OCI-LY1 (cell line): ENCODE results near the gene PEX26.
"Not testable (repeated sequence)": the region's sequence is repeated elsewhere in the genome, so short reads cannot be mapped to it uniquely, and the experiment has no call there.

Source experiments
- H2AFZ ChIP-seq: fragments of 200-600 bp; sonication (generic), shearing (Covaris generic); 2 replicates; pipeline ENCODE4 v1.6.0; 2014; ENCODE audit warnings: antibody characterized with exemption, mild to moderate bottlenecking, low read length
- H3F3A ChIP-seq: fragments of 200-600 bp; sonication (generic), shearing (Covaris generic); 2 replicates; pipeline ENCODE4 v1.6.0; 2014; ENCODE audit warnings: mild to moderate bottlenecking, antibody characterized with exemption, low read length, moderate library complexity; ENCODE audit not compliant: insufficient read depth
- H3K27ac ChIP-seq: fragments of 200-600 bp; sonication (generic); 2 replicates; pipeline ENCODE4 v1.5.1; 2014; ENCODE audit warnings: low read length, mixed run types, mild to moderate bottlenecking, low read depth; ENCODE audit not compliant: poor library complexity, severe bottlenecking
- H3K27me3 ChIP-seq: fragments of 200-600 bp; sonication (generic); 2 replicates; pipeline ENCODE4 v1.6.0; 2014; ENCODE audit warnings: antibody characterized with exemption, mild to moderate bottlenecking, low read length, moderate library complexity; ENCODE audit not compliant: insufficient read depth
- H3K36me3 ChIP-seq: fragments of 200-600 bp; sonication (generic); 2 replicates; pipeline ENCODE4 v1.6.1; 2014; ENCODE audit warnings: mild to moderate bottlenecking, antibody characterized with exemption, low read length, moderate library complexity, mixed read lengths; ENCODE audit not compliant: insufficient read depth
- H3K4me1 ChIP-seq: fragments of 200-600 bp; sonication (generic); 2 replicates; pipeline ENCODE4 v1.5.1; 2014; ENCODE audit warnings: mild to moderate bottlenecking, low read length, moderate library complexity; ENCODE audit not compliant: insufficient read depth, severe bottlenecking
- H3K4me2 ChIP-seq: fragments of 200-600 bp; sonication (generic), shearing (Covaris generic); 2 replicates; pipeline ENCODE4 v1.6.1; 2014; ENCODE audit warnings: low read length
- H3K4me3 ChIP-seq: fragments of 200-600 bp; sonication (generic); 2 replicates; pipeline ENCODE4 v1.5.1; 2014; ENCODE audit warnings: low read length, low read depth, mild to moderate bottlenecking, mixed read lengths; ENCODE audit not compliant: poor library complexity, severe bottlenecking
- H3K79me2 ChIP-seq: fragments of 200-600 bp; shearing (Covaris generic); 2 replicates; pipeline ENCODE4 v1.6.1; 2016; ENCODE audit warnings: mixed run types, low read length, mixed read lengths; ENCODE audit not compliant: insufficient read depth
- H3K9ac ChIP-seq: fragments of 200-600 bp; sonication (generic), shearing (Covaris generic); 2 replicates; pipeline ENCODE4 v1.6.1; 2014; ENCODE audit warnings: mild to moderate bottlenecking, low read length, mixed read lengths
- H3K9me2 ChIP-seq: fragments of 200-600 bp; sonication (generic), shearing (Covaris generic); 2 replicates; pipeline ENCODE4 v1.6.1; 2014; ENCODE audit warnings: low read depth, mild to moderate bottlenecking, low read length, mixed read lengths
- H3K9me3 ChIP-seq: fragments of 200-600 bp; shearing (Covaris generic); 2 replicates; pipeline ENCODE4 v1.6.1; 2014; ENCODE audit warnings: low read length, mixed read lengths
- H4K20me1 ChIP-seq: fragments of 200-600 bp; sonication (generic), shearing (Covaris generic); 2 replicates; pipeline ENCODE4 v1.6.0; 2016; ENCODE audit warnings: mild to moderate bottlenecking, low read length; ENCODE audit not compliant: insufficient read depth
- EZH2 ChIP-seq: fragments of 200-600 bp; sonication (generic), shearing (Covaris generic); IDR thresholded peaks from 2 replicates; pipeline ENCODE4 v1.8.0; 2017; ENCODE audit warnings: borderline replicate concordance, mixed run types, mild to moderate bottlenecking, antibody characterized with exemption, low read length, moderate library complexity, mixed read lengths
- TF ChIP-seq, protein P1 (sequence below): fragments of 200-600 bp; sonication (generic), shearing (Covaris generic); IDR thresholded peaks from 2 replicates; pipeline ENCODE4 v1.5.1; 2017; ENCODE audit warnings: mild to moderate bottlenecking, antibody characterized with exemption, low read length, moderate library complexity, mixed read lengths

Gene PEX26

DNA sequence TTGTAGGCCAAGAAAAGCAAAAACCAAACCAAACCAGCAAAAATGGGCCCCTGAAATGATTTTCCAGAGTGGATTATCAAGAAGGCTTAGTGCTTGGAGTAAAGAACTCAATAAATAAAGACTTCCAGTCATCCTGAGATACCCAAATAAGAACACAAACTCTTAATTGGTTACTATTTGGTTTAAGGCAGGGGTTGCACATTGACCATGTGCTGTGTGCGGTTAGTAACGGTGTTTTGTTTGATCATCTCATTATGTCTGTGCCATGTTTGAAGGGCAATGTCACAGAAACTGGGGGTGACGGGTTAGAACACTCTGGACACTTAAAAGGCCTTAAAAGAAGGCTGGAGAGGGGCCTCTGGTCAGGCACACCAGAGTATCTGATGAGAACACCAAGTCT lies 43.7 kb upstream of the PEX26 start:
- no peaks in the 10 kb centered on the region for H3K9me2 ChIP-seq
- H3K36me3 ChIP-seq: no peaks in the 10 kb centered on the region
- TF ChIP-seq, protein P1, sequence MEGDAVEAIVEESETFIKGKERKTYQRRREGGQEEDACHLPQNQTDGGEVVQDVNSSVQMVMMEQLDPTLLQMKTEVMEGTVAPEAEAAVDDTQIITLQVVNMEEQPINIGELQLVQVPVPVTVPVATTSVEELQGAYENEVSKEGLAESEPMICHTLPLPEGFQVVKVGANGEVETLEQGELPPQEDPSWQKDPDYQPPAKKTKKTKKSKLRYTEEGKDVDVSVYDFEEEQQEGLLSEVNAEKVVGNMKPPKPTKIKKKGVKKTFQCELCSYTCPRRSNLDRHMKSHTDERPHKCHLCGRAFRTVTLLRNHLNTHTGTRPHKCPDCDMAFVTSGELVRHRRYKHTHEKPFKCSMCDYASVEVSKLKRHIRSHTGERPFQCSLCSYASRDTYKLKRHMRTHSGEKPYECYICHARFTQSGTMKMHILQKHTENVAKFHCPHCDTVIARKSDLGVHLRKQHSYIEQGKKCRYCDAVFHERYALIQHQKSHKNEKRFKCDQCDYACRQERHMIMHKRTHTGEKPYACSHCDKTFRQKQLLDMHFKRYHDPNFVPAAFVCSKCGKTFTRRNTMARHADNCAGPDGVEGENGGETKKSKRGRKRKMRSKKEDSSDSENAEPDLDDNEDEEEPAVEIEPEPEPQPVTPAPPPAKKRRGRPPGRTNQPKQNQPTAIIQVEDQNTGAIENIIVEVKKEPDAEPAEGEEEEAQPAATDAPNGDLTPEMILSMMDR: no peak
- no peak for TF ChIP-seq EZH2
- H3K9me3 ChIP-seq: no peaks in the 10 kb centered on the region
- H3K4me3 ChIP-seq: no peak overlapping the region
- H2AFZ ChIP-seq: no peak overlapping the region
- H3K79me2 ChIP-seq: no peaks in the 10 kb centered on the region
- no peaks in the 10 kb centered on the region for H3K4me1 ChIP-seq
- no peak overlapping the region for H3K9ac ChIP-seq
- H3K27ac ChIP-seq: no peak overlapping the region
- no peaks in the 10 kb centered on the region for H3F3A ChIP-seq
- H4K20me1 ChIP-seq: no peaks in the 10 kb centered on the region
- no peaks in the 10 kb centered on the region for H3K27me3 ChIP-seq
- H3K4me2 ChIP-seq: no peak overlapping the region

- Histone ChIP-seq H3K79me2 (no peaks in the 10 kb centered on the region), H2AFZ (no peak overlapping the region), H3K27me3 (no peaks in the 10 kb centered on the region), H3K4me2 (no peak overlapping the region), H3F3A (no peaks in the 10 kb centered on the region), H4K20me1 (no peaks in the 10 kb centered on the region), H3K36me3 (no peaks in the 10 kb centered on the region), H3K4me1 (no peaks in the 10 kb centered on the region), H3K9ac (no peak overlapping the region), H3K9me2 (no peaks in the 10 kb centered on the region), H3K4me3 (no peak overlapping the region), H3K27ac (no peak overlapping the region), H3K9me3 (no peaks in the 10 kb centered on the region)
- TF ChIP-seq EZH2: no peak
- TF ChIP-seq, protein P1: no peak
Measured at GRCh38 chr22:18035751-18036150, 42.0 kb upstream of the PEX26 start.

GRCh38 chr22:18040898-18041297 lies 36.9 kb upstream of the PEX26 start:
- not testable (repeated sequence) for H2AFZ ChIP-seq, H3K27me3 ChIP-seq, H3K4me3 ChIP-seq, H3K27ac ChIP-seq, H4K20me1 ChIP-seq, H3K9ac ChIP-seq, H3K36me3 ChIP-seq, H3K9me3 ChIP-seq, H3K9me2 ChIP-seq, H3K79me2 ChIP-seq, H3K4me1 ChIP-seq, H3K4me2 ChIP-seq, H3F3A ChIP-seq

DNA sequence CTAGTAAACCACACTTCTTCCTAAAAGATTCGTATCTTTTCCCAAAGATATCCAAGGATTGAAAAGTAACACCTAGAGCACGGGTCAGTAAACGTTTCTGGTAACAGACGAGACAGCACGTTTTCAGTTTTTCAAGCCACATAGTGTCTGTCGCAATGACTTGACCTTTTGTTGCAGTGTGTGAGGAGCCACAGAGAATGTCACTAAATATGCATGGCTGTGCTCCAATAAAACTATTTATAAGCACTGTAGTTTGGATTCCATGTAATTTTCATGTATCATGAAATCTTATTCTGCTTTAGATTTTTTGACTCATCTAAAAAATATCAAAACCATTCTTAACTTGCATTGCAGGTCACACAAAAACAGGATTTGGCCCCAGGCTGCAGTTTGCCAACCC lies 35.1 kb upstream of the PEX26 start:
- no peak for TF ChIP-seq EZH2
- TF ChIP-seq, protein P1: no peak
- Histone ChIP-seq H3F3A (no peaks in the 10 kb centered on the region), H3K36me3 (no peaks in the 10 kb centered on the region), H4K20me1 (no peaks in the 10 kb centered on the region), H3K4me1 (no peaks in the 10 kb centered on the region), H3K4me2 (no peak overlapping the region), H3K27ac (no peak overlapping the region), H2AFZ (no peak overlapping the region), H3K4me3 (no peak overlapping the region), H3K9me3 (no peaks in the 10 kb centered on the region), H3K9ac (no peak overlapping the region), H3K79me2 (no peaks in the 10 kb centered on the region), H3K27me3 (no peaks in the 10 kb centered on the region; the same call in 1 of the 2 replicates), H3K9me2 (no peaks in the 10 kb centered on the region)
